HCT116 (cell line): Measurements from ENCODE around the gene ELF5. TPM values are rescaled to one million over a fixed set of nuclear protein-coding genes. Genes with fewer than 3 reads are reported as not detected.

ENCODE experiments used
- ATAC-seq: fragments of 200-7000 bp; cut with Tn5 transposase; 2 replicates; pipeline ENCODE4 v1.9.1; 2020; ENCODE audit warnings: mild to moderate bottlenecking, moderate library complexity
- BruUV-seq: library from RNA; stranded (reverse); fragments of 400-500 nt; replicated peaks from 2 replicates; lab custom pipeline; 2021; lab: Mats Ljungman, UMichigan
- CTCF ChIA-PET: fragments of 300-600 bp; sonication (Branson Sonifier 250); formaldehyde crosslinking; loops from one replicate; lab custom pipeline; 2021; ENCODE audit warnings: antibody characterized with exemption; lab: Charles Lee
- POLR2A ChIA-PET: fragments of 300-600, 350-600 bp; sonication (Branson Sonifier 250); formaldehyde crosslinking; loops from one replicate; lab custom pipeline; 2021; ENCODE audit warnings: antibody characterized with exemption; lab: Charles Lee
- RAD21 ChIA-PET, 2 experiments: fragments of 300-600 bp; sonication (Branson Sonifier 250); formaldehyde crosslinking; loops; one replicate each; lab custom pipeline; 2023; ENCODE audit warnings: low total read pairs in 2 of 2; ENCODE audit not compliant: uncharacterized antibody in 2 of 2, unreplicated experiment in 2 of 2, low non-redundant PET in 1 of 2; lab: Charles Lee
- DNase-seq: peaks from one replicate; pipeline ENCODE4 v3.0.0-alpha.2; 2010; ENCODE audit warnings: low read depth, low spot score
- H2AFZ ChIP-seq: fragments of 200-600 bp; shearing (Covaris generic), sonication (generic); 2 replicates; pipeline ENCODE4 v1.6.1; 2017; ENCODE audit warnings: low read depth, mixed run types, mixed read lengths, antibody characterized with exemption, low read length; ENCODE audit not compliant: poor library complexity, severe bottlenecking
- H3K27ac ChIP-seq: 2 replicates; pipeline ENCODE4 v1.5.1; 2012; ENCODE audit warnings: low read depth, low read length
- H3K27me3 ChIP-seq: fragments of 200-600 bp; sonication (generic); 2 replicates; pipeline ENCODE4 v1.6.1; 2016; ENCODE audit warnings: mixed run types, low read length, mixed read lengths; ENCODE audit not compliant: insufficient read depth
- H3K36me3 ChIP-seq, 2 experiments: fragments of 200-500 bp in 1 of 2; fragments of 200-600 bp in 1 of 2; sonication (Bioruptor generic) in 1 of 2; sonication (generic) in 1 of 2; 2 replicates each; pipeline versions ENCODE4 v1.5.1 to v1.6.1; 2014 to 2016; ENCODE audit warnings: low read length in 2 of 2, inconsistent platforms in 1 of 2, mixed read lengths in 1 of 2, mixed run types in 1 of 2; ENCODE audit not compliant: insufficient read depth in 2 of 2, control insufficient read depth in 1 of 2
- H3K4me1 ChIP-seq, 2 experiments: fragments of 200-600 bp in 1 of 2; sonication (generic) in 1 of 2; 2 replicates each; pipeline versions ENCODE4 v1.5.1 to v1.6.1; 2012 to 2017; ENCODE audit warnings: low read length in 2 of 2, inconsistent platforms in 1 of 2, mild to moderate bottlenecking in 1 of 2, mixed read lengths in 1 of 2, mixed run types in 1 of 2, moderate library complexity in 1 of 2; ENCODE audit not compliant: insufficient read depth in 2 of 2, control insufficient read depth in 1 of 2
- H3K4me2 ChIP-seq: fragments of 200-600 bp; sonication (generic); 2 replicates; pipeline ENCODE4 v1.6.1; 2017; ENCODE audit warnings: mixed run types, low read length, mixed read lengths
- H3K4me3 ChIP-seq, 2 experiments: fragments of 200-600 bp in 1 of 2; sonication (generic) in 1 of 2; replicated peaks in 1 of 2; 2 replicates each; pipeline ENCODE4 v1.5.1; 2011 to 2016; ENCODE audit warnings: low read length in 2 of 2, control low read depth in 1 of 2, low read depth in 1 of 2, mild to moderate bottlenecking in 1 of 2, mixed read lengths in 1 of 2, mixed run types in 1 of 2
- H3K79me2 ChIP-seq: fragments of 200-600 bp; sonication (generic); 2 replicates; pipeline ENCODE4 v1.6.1; 2017; ENCODE audit warnings: mild to moderate bottlenecking, mixed run types, low read length, moderate library complexity, mixed read lengths; ENCODE audit not compliant: insufficient read depth
- H3K9ac ChIP-seq: fragments of 200-600 bp; sonication (generic); 2 replicates; pipeline ENCODE4 v1.6.1; 2016; ENCODE audit warnings: low read length, mixed read lengths
- H3K9me2 ChIP-seq: fragments of 200-600 bp; sonication (generic), shearing (Covaris generic); 2 replicates; pipeline ENCODE4 v1.6.1; 2017; ENCODE audit warnings: mixed run types, mild to moderate bottlenecking, moderate library complexity; ENCODE audit not compliant: insufficient read depth
- H3K9me3 ChIP-seq, 2 experiments: fragments of 200-500 bp in 1 of 2; fragments of 200-600 bp in 1 of 2; sonication (Bioruptor generic) in 1 of 2; sonication (generic) in 1 of 2; 2 replicates each; pipeline ENCODE4 v1.6.1; 2014 to 2017; ENCODE audit warnings: low read length in 2 of 2, mixed read lengths in 2 of 2, inconsistent platforms in 1 of 2, low read depth in 1 of 2, mild to moderate bottlenecking in 1 of 2, mixed run types in 1 of 2, moderate library complexity in 1 of 2; ENCODE audit not compliant: control insufficient read depth in 1 of 2, insufficient read depth in 1 of 2
- H4K20me1 ChIP-seq: fragments of 200-600 bp; sonication (generic), shearing (Covaris generic); 2 replicates; pipeline ENCODE4 v1.6.1; 2017; ENCODE audit warnings: mixed run types, mild to moderate bottlenecking, moderate library complexity; ENCODE audit not compliant: insufficient read depth
- CBX3 ChIP-seq: IDR thresholded peaks from 2 replicates; pipeline ENCODE4 v1.6.1; 2012; ENCODE audit warnings: low read depth
- EGR1 ChIP-seq: IDR thresholded peaks from 2 replicates; pipeline ENCODE4 v1.6.1; 2012; ENCODE audit warnings: low read depth
- ELF1 ChIP-seq: IDR thresholded peaks from 2 replicates; pipeline ENCODE4 v1.6.1; 2012; ENCODE audit warnings: low read depth, borderline replicate concordance
- EZH2 ChIP-seq: fragments of 200-600 bp; sonication (generic); IDR thresholded peaks from 2 replicates; pipeline ENCODE4 v1.6.1; 2017; ENCODE audit warnings: antibody characterized with exemption, mixed run types
- EZH2phosphoT487 ChIP-seq: fragments of 200-600 bp; IDR thresholded peaks from 2 replicates; pipeline ENCODE4 v1.6.1; 2018; ENCODE audit warnings: antibody characterized with exemption, borderline replicate concordance
- JUND ChIP-seq: IDR thresholded peaks from 2 replicates; pipeline ENCODE4 v1.6.1; 2012
- POLR2A ChIP-seq: IDR thresholded peaks from 2 replicates; pipeline ENCODE4 v1.7.0; 2011; ENCODE audit warnings: borderline replicate concordance; ENCODE audit not compliant: insufficient read depth, insufficient read length; ENCODE audit errors: extremely low read depth
- POLR2AphosphoS5 ChIP-seq: IDR thresholded peaks from 2 replicates; pipeline ENCODE4 v1.6.1; 2011; ENCODE audit warnings: mild to moderate bottlenecking, low read depth, low read length, moderate library complexity
- RAD21 ChIP-seq: IDR thresholded peaks from 2 replicates; pipeline ENCODE4 v1.6.1; 2012; ENCODE audit warnings: low read depth, mild to moderate bottlenecking
- SIN3A ChIP-seq: IDR thresholded peaks from 2 replicates; pipeline ENCODE4 v1.6.1; 2012; ENCODE audit warnings: low read depth
- SP1 ChIP-seq: IDR thresholded peaks from 2 replicates; pipeline ENCODE4 v1.6.1; 2012; ENCODE audit warnings: low read depth
- SRF ChIP-seq: IDR thresholded peaks from 2 replicates; pipeline ENCODE4 v1.6.1; 2012; ENCODE audit warnings: low read depth
- TCF7L2 ChIP-seq: IDR thresholded peaks from 2 replicates; pipeline ENCODE4 v1.7.0; 2011; ENCODE audit warnings: borderline replicate concordance, inconsistent platforms; ENCODE audit not compliant: insufficient read depth, insufficient read length; ENCODE audit errors: extremely low read depth
- ZFX ChIP-seq: fragments of 450-650 bp; IDR thresholded peaks from 2 replicates; pipeline ENCODE4 v1.6.1; 2017
- intact Hi-C: fragments of 100-400 bp; cut with micrococcal nuclease; formaldehyde crosslinking; loops from 2 replicates; pipeline ENCODE4 v1.10.0; 2022
- total RNA-seq: library from RNA; stranded (reverse); gene quantifications from one replicate; pipeline ENCODE4 v1.2.1, GENCODE V29; 2021; ENCODE audit not compliant: unreplicated experiment
- TF ChIP-seq, protein P1 (sequence below): IDR thresholded peaks from 2 replicates; pipeline ENCODE4 v1.6.1; 2012
- TF ChIP-seq, protein P2 (sequence below): IDR thresholded peaks from 2 replicates; pipeline ENCODE4 v1.6.1; 2012; ENCODE audit warnings: low read depth
- TF ChIP-seq, protein P3 (sequence below), 3 experiments: fragments of 200-600 bp in 1 of 3; sonication (generic) in 1 of 3; IDR thresholded peaks in 2 of 3; conservative IDR thresholded peaks in 1 of 3; 2 replicates each; pipeline ENCODE4 v1.5.1; 2012 to 2017; ENCODE audit warnings: low read depth in 2 of 3, low read length in 2 of 3, antibody characterized with exemption in 1 of 3, borderline replicate concordance in 1 of 3, control low read depth in 1 of 3, mild to moderate bottlenecking in 1 of 3, mixed read lengths in 1 of 3, mixed run types in 1 of 3, moderate library complexity in 1 of 3; ENCODE audit not compliant: insufficient read depth in 1 of 3
- TF ChIP-seq, protein P4 (sequence below): IDR thresholded peaks from 2 replicates; pipeline ENCODE4 v1.6.1; 2011; ENCODE audit warnings: mild to moderate bottlenecking, low read length, moderate library complexity; ENCODE audit not compliant: insufficient replicate concordance; ENCODE audit errors: extremely low read depth

The ELF5 gene
- total RNA-seq, 1 experiment from 2014 or later, result 0.32 TPM

DNA sequence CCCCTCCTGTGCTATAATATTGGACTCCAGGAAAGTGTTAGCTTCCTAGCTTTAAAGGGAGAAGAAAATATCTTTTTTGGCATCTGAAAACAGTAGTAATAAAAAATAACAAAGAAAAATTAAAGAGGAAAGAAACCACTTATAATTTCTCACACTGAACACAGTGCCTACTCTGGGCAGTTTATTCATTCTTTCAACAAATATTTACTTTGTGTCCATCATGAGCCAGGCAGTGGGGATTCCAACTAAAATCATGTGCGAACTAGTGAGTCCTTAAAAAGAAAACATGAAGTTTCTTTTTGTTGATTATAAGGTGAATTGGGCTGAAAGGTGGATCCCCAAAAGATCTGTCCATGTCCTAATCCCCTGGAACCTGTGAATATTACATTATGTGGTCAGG lies 16.0 kb upstream of the ELF5 start:
- H3K36me3 ChIP-seq, result no peaks in the 10 kb centered on the region
- no peaks in the 10 kb centered on the region for H3K27me3 ChIP-seq
- BruUV-seq, result no TSS peak
- ATAC-seq, result no peak
- H3K9ac ChIP-seq, result no peak overlapping the region
- intact Hi-C loops, result no loop called here
- no peak overlapping the region for H3K4me3 ChIP-seq
- no peak overlapping the region for H3K4me2 ChIP-seq
- no peak overlapping the region for H3K27ac ChIP-seq
- H3K9me2 ChIP-seq, result no peaks in the 10 kb centered on the region
- RAD21 ChIA-PET, result no interaction called here
- H3K79me2 ChIP-seq, result no peaks in the 10 kb centered on the region
- POLR2A ChIA-PET, result no interaction called here
- no peaks in the 10 kb centered on the region for H3K4me1 ChIP-seq
- DNase-seq, result no peak
- no peak for TF ChIP-seq JUND
- no peak for TF ChIP-seq ELF1
- TF ChIP-seq, protein P1, sequence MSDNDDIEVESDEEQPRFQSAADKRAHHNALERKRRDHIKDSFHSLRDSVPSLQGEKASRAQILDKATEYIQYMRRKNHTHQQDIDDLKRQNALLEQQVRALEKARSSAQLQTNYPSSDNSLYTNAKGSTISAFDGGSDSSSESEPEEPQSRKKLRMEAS, result no peak
- TF ChIP-seq SP1, result no peak
- TF ChIP-seq, protein P2, sequence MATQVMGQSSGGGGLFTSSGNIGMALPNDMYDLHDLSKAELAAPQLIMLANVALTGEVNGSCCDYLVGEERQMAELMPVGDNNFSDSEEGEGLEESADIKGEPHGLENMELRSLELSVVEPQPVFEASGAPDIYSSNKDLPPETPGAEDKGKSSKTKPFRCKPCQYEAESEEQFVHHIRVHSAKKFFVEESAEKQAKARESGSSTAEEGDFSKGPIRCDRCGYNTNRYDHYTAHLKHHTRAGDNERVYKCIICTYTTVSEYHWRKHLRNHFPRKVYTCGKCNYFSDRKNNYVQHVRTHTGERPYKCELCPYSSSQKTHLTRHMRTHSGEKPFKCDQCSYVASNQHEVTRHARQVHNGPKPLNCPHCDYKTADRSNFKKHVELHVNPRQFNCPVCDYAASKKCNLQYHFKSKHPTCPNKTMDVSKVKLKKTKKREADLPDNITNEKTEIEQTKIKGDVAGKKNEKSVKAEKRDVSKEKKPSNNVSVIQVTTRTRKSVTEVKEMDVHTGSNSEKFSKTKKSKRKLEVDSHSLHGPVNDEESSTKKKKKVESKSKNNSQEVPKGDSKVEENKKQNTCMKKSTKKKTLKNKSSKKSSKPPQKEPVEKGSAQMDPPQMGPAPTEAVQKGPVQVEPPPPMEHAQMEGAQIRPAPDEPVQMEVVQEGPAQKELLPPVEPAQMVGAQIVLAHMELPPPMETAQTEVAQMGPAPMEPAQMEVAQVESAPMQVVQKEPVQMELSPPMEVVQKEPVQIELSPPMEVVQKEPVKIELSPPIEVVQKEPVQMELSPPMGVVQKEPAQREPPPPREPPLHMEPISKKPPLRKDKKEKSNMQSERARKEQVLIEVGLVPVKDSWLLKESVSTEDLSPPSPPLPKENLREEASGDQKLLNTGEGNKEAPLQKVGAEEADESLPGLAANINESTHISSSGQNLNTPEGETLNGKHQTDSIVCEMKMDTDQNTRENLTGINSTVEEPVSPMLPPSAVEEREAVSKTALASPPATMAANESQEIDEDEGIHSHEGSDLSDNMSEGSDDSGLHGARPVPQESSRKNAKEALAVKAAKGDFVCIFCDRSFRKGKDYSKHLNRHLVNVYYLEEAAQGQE, result no peak
- no peak for TF ChIP-seq SIN3A
- no peak for TF ChIP-seq EZH2
- TF ChIP-seq, protein P3, sequence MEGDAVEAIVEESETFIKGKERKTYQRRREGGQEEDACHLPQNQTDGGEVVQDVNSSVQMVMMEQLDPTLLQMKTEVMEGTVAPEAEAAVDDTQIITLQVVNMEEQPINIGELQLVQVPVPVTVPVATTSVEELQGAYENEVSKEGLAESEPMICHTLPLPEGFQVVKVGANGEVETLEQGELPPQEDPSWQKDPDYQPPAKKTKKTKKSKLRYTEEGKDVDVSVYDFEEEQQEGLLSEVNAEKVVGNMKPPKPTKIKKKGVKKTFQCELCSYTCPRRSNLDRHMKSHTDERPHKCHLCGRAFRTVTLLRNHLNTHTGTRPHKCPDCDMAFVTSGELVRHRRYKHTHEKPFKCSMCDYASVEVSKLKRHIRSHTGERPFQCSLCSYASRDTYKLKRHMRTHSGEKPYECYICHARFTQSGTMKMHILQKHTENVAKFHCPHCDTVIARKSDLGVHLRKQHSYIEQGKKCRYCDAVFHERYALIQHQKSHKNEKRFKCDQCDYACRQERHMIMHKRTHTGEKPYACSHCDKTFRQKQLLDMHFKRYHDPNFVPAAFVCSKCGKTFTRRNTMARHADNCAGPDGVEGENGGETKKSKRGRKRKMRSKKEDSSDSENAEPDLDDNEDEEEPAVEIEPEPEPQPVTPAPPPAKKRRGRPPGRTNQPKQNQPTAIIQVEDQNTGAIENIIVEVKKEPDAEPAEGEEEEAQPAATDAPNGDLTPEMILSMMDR (IDR thresholded peaks at IDR 0.05 in 2 of 3, conservative IDR thresholded peaks at IDR 0.05 in 1 of 3; ENCODE audit: borderline replicate concordance in 1 of 3, insufficient read depth in 1 of 3, low read depth in 2 of 3, low read length in 2 of 3), result no peak
- no peak for TF ChIP-seq SRF
- no peak for TF ChIP-seq POLR2A
- TF ChIP-seq POLR2AphosphoS5, result no peak
- no peak for TF ChIP-seq ZFX
- no peak for TF ChIP-seq RAD21
- no peak for TF ChIP-seq EZH2phosphoT487
- no peak for TF ChIP-seq CBX3
- no peak for TF ChIP-seq TCF7L2
- TF ChIP-seq, protein P4, sequence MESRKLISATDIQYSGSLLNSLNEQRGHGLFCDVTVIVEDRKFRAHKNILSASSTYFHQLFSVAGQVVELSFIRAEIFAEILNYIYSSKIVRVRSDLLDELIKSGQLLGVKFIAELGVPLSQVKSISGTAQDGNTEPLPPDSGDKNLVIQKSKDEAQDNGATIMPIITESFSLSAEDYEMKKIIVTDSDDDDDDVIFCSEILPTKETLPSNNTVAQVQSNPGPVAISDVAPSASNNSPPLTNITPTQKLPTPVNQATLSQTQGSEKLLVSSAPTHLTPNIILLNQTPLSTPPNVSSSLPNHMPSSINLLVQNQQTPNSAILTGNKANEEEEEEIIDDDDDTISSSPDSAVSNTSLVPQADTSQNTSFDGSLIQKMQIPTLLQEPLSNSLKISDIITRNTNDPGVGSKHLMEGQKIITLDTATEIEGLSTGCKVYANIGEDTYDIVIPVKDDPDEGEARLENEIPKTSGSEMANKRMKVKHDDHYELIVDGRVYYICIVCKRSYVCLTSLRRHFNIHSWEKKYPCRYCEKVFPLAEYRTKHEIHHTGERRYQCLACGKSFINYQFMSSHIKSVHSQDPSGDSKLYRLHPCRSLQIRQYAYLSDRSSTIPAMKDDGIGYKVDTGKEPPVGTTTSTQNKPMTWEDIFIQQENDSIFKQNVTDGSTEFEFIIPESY, result no peak
- no peak for TF ChIP-seq EGR1
- CTCF ChIA-PET, result no interaction called here
- H4K20me1 ChIP-seq, result no peaks in the 10 kb centered on the region
- peaks cover under 1 to 5% of the 10 kb centered on the region in 2 experiments; a peak in 1 of 4 replicates for H3K9me3 ChIP-seq
- H2AFZ ChIP-seq, result no peak overlapping the region
